ENCODE results near the gene C9. TPM values are rescaled to one million over a fixed set of nuclear protein-coding genes. Genes with fewer than 3 reads are reported as not detected.
A peak's percentile ranks its signal among the peaks of the same experiment; 100 is the strongest.
"Not testable (repeated sequence)": the region's sequence is repeated elsewhere in the genome, so short reads cannot be mapped to it uniquely, and the experiment has no call there.

Gene C9
- total and polyA plus RNA-seq, 3 donors from 2014 or later, result 0.16 to 0.95 (median 0.74) TPM

GRCh38 chr5:39341896-39342295, 22.4 kb downstream of the C9 start:
- intact Hi-C loops (cut with DNase I; ENCODE audit: low total_unique reads), result no loop called here
- Histone ChIP-seq H3K4me1 (no peaks in the 10 kb centered on the region), H3K9me3 (no peaks in the 10 kb centered on the region), H3K27me3 (no peaks in the 10 kb centered on the region), H3K4me3 (no peak overlapping the region), H3K36me3 (ENCODE audit: low read depth, missing control alignments) (no peaks in the 10 kb centered on the region), H3K27ac (no peak overlapping the region)
- DNase-seq, result no peak
- TF ChIP-seq POLR2A (IDR thresholded peaks at IDR 0.05), result no peak
- TF ChIP-seq, protein P1, sequence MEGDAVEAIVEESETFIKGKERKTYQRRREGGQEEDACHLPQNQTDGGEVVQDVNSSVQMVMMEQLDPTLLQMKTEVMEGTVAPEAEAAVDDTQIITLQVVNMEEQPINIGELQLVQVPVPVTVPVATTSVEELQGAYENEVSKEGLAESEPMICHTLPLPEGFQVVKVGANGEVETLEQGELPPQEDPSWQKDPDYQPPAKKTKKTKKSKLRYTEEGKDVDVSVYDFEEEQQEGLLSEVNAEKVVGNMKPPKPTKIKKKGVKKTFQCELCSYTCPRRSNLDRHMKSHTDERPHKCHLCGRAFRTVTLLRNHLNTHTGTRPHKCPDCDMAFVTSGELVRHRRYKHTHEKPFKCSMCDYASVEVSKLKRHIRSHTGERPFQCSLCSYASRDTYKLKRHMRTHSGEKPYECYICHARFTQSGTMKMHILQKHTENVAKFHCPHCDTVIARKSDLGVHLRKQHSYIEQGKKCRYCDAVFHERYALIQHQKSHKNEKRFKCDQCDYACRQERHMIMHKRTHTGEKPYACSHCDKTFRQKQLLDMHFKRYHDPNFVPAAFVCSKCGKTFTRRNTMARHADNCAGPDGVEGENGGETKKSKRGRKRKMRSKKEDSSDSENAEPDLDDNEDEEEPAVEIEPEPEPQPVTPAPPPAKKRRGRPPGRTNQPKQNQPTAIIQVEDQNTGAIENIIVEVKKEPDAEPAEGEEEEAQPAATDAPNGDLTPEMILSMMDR (IDR thresholded peaks at IDR 0.05), result no peak
- WGBS, 2 donors, result 73% methylated on average over 1 of the region's 1 CpG

- H3K27ac ChIP-seq, result no peak overlapping the region
- TF ChIP-seq, protein P1 (IDR thresholded peaks at IDR 0.05), result no peak
- TF ChIP-seq POLR2A (IDR thresholded peaks at IDR 0.05), result no peak
- intact Hi-C loops (cut with DNase I; ENCODE audit: low total_unique reads), result no loop called here
- no peaks in the 10 kb centered on the region for H3K4me1 ChIP-seq
- H3K36me3 ChIP-seq (ENCODE audit: low read depth, missing control alignments), result no peaks in the 10 kb centered on the region
- H3K9me3 ChIP-seq, result no peaks in the 10 kb centered on the region
- no peaks in the 10 kb centered on the region for H3K27me3 ChIP-seq
- WGBS, 2 donors, result 79 to 88% methylated on average over 1 of the region's 1 CpG
- no peak overlapping the region for H3K4me3 ChIP-seq
- no peak for DNase-seq
Observed at GRCh38 chr5:39340506-39340905, 23.8 kb downstream of the C9 start.

DNA sequence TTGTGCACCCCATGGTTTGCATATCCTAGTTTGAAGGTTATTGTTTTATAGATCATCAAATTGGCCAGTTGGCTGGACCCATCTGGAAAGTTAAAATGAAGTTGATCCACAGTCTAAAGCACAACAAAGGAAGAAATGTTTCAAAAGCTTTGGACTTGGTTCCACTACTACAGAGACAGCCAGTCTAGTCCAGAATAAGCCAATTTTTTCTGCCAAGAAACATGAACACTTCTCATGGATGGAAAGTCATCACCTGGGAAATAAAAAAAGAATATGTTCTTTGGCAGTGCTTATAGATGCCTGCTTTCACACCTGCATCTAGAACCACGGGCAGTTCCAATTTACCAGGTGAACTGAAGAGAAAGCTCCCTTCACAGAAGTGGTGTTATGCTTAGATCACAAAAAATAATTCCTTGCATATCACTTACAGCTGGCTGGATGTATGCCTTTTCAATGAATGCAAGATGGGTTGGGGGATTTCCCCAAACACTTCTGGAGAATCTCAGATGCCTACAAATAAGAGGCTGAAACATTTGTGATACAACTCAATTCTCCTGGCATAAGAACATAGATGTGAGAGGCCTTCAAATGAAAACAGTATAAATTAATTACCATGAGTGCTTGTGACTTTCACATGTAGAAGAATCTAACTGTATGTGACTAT, 26.9 kb downstream of the C9 start:
- Histone ChIP-seq H3K9me3 (no peaks in the 10 kb centered on the region), H3K27me3 (no peaks in the 10 kb centered on the region), H3K4me1 (no peaks in the 10 kb centered on the region), H3K4me3 (no peak overlapping the region), H3K36me3 (ENCODE audit: low read depth, missing control alignments) (no peaks in the 10 kb centered on the region), H3K27ac (no peak overlapping the region)
- DNase-seq, result no peak
- intact Hi-C loops (cut with DNase I; ENCODE audit: low total_unique reads), result no loop called here
- 91 to 100% methylated on average over 1 of the region's 1 CpG for WGBS, 2 donors
- TF ChIP-seq POLR2A (IDR thresholded peaks at IDR 0.05), result no peak
- TF ChIP-seq, protein P1 (IDR thresholded peaks at IDR 0.05), result no peak

DNA sequence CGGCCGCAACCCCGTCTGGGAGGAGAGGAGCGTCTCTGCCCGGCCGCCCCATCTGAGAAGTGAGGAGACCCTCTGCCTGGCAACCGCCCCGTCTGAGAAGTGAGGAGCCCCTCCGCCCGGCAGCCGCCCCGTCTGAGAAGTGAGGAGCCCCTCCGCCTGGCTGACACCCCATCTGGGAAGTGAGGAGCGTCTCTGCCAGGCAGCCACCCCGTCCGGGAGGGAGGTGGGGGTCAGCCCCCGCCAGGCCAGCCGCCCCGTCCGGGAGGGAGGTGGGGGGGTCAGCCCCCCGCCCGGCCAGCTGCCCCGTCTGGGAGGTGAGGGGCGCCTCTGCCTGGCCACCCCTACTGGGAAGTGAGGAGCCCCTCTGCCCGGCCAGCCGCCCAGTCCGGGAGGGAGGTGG, 30.0 kb downstream of the C9 start:
- DNase-seq; H3K27ac ChIP-seq; H3K4me1 ChIP-seq; H3K27me3 ChIP-seq; H3K4me3 ChIP-seq; H3K9me3 ChIP-seq; H3K36me3 ChIP-seq (ENCODE audit: low read depth, missing control alignments); intact Hi-C loops (cut with DNase I; ENCODE audit: low total_unique reads): not testable (repeated sequence)
- WGBS, 2 donors, result 66% methylated on average over 11 of the region's 27 CpGs; no CpG with 5 or more reads in 1 of the 2 donors

DNA sequence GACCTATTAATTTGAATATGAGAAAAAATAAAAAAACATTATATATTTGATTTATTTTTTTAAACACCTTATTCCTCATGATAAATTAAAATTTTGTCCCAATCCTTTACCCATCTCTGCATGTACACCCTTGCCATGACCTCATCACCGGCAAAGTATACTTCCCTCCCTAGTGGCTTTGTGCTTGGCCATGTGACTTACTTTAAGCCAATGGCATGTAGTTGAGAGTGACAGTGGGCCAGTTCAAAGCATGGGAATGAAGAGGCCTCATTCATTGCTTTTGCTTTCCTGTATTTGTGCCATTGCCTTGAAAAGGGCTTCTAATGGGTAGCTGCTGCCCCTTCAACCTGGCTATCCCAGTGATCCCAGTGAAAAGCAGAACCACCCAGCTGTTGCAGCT, 31.2 kb downstream of the C9 start:
- peak overlapping the region; percentile 6 to 27 for H3K4me3 ChIP-seq
- no peak overlapping the region for H3K27ac ChIP-seq
- no peaks in the 10 kb centered on the region for H3K4me1 ChIP-seq
- DNase-seq, result no peak
- 71 to 78% methylated on average over 1 of the region's 1 CpG for WGBS, 2 donors
- intact Hi-C loops (cut with DNase I; ENCODE audit: low total_unique reads), result no loop called here
- H3K27me3 ChIP-seq, result no peaks in the 10 kb centered on the region
- TF ChIP-seq, protein P1 (IDR thresholded peaks at IDR 0.05), result no peak
- TF ChIP-seq POLR2A (IDR thresholded peaks at IDR 0.05), result no peak
- H3K36me3 ChIP-seq (ENCODE audit: low read depth, missing control alignments), result no peaks in the 10 kb centered on the region
- H3K9me3 ChIP-seq, result no peaks in the 10 kb centered on the region

All from testis (tissue), 3 donors.